Activated T-cell treated with anti-CD3 and anti-CD28 coated beads, Interleukin-2, amount 50 U/mL, for 24 hours (primary cell): ENCODE data around the gene ZNF534.

Source experiments
- DNase-seq: peaks from one replicate; pipeline ENCODE4 v3.0.0-alpha.2; 2020
- H3K27ac Mint-ChIP-seq: 2 replicates; pipeline ENCODE4 v1.8.0; 2020; ENCODE audit warnings: mild to moderate bottlenecking, mixed read lengths
- H3K27me3 Mint-ChIP-seq: 2 replicates; pipeline ENCODE4 v1.8.0; 2020; ENCODE audit warnings: mixed read lengths
- H3K36me3 Mint-ChIP-seq: 2 replicates; pipeline ENCODE4 v1.8.0; 2020; ENCODE audit warnings: low read depth, mixed read lengths
- H3K4me1 Mint-ChIP-seq: 2 replicates; pipeline ENCODE4 v1.8.0; 2020; ENCODE audit warnings: low read depth, mixed read lengths
- H3K4me3 Mint-ChIP-seq: 2 replicates; pipeline ENCODE4 v1.8.0; 2020; ENCODE audit warnings: mild to moderate bottlenecking, moderate library complexity, mixed read lengths
- H3K9me3 Mint-ChIP-seq: 2 replicates; pipeline ENCODE4 v1.8.0; 2020; ENCODE audit warnings: mixed read lengths

ZNF534 gene

GRCh38 chr19:52428937-52429336 is at the start of gene ZNF534:
Gene ZNF534 (plus strand): TSS chr19:52429148. CDS start chr19:52431475, 2,327 bp downstream.
- no peaks in the 10 kb centered on the region for H3K27me3 Mint-ChIP-seq
- no peaks in the 10 kb centered on the region for H3K4me1 Mint-ChIP-seq
- H3K36me3 Mint-ChIP-seq, result peaks cover 47% of the 10 kb centered on the region
- no peak for DNase-seq
- no peak within 1 kb of the TSS for H3K4me3 Mint-ChIP-seq
- peaks cover 36% of the 10 kb centered on the region for H3K9me3 Mint-ChIP-seq
- H3K27ac Mint-ChIP-seq, result no peak within 1 kb of the TSS

DNA sequence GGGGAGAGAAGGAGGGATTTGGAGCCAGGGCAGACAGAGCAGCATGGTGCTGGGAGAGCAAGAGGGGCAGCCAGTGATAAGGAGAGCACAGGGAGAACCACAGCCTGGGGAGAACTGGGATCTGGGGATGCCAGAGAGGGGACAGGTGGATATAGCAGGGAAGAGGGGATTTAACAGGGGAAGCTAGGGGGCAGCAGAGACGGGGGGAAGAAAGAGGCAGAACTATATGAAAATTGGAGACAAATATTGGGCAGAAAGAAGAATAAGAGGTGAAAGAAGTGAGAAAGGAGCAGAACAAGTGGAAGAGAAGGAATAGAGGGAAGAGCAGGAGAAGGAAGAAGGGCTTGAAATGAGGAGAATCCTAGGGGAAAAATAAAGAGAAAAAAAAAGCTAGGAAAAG is 37.8 kb upstream of the ZNF534 start:
- H3K27me3 Mint-ChIP-seq, result no peaks in the 10 kb centered on the region

GRCh38 chr19:52397310-52398080 is 31.5 kb upstream of the ZNF534 start, which contains the start of gene ZNF528:
Gene ZNF528 (plus strand): TSS chr19:52397849. CDS start chr19:52402014, 4,165 bp downstream.
- peak within 1 kb of the TSS; percentile 82 for H3K4me3 Mint-ChIP-seq
- peaks cover 88% of the 10 kb centered on the region for H3K36me3 Mint-ChIP-seq
- peak within 1 kb of the TSS; percentile 87 for H3K27ac Mint-ChIP-seq
- H3K9me3 Mint-ChIP-seq, result peaks cover 64% of the 10 kb centered on the region
- H3K4me1 Mint-ChIP-seq, result peaks cover 20% of the 10 kb centered on the region
- no peaks in the 10 kb centered on the region for H3K27me3 Mint-ChIP-seq
- DNase-seq, result peak; percentile 96

More for the DNA sequence above, 37.8 kb upstream of the ZNF534 start:
- no peak for DNase-seq
- Mint-ChIP-seq H3K4me3 (no peak overlapping the region), H3K9me3 (peaks cover 51% of the 10 kb centered on the region), H3K36me3 (peaks cover 70% of the 10 kb centered on the region), H3K27ac (no peak overlapping the region), H3K4me1 (no peaks in the 10 kb centered on the region)

GRCh38 chr19:52398081-52398441 is 30.9 kb upstream of the ZNF534 start:
- Mint-ChIP-seq H3K27me3 (no peaks in the 10 kb centered on the region), H3K4me3 (peak overlapping the region; percentile 82), H3K9me3 (peaks cover 64% of the 10 kb centered on the region), H3K4me1 (peaks cover 20% of the 10 kb centered on the region), H3K36me3 (peaks cover 88% of the 10 kb centered on the region), H3K27ac (peak overlapping the region; percentile 87)
- no peak for DNase-seq

DNA sequence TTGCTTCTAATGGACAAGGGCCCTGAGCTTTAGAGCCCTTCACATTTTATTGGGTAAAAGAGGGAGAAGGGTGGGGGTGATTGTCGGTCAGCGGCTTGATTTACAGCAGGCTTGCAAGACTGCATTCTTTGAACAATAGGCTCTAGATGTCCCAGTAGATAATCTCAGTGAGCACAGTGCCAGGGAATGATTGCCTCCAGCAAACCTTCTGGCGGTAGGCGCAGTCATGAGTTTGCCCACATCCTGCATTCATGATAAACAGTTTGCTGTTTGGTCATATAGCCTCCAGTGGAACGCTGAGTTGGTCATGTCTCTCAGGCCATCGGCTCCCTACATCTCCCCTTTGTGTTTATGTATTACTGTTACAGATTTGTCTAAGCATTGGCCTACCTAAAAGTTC is 18.7 kb upstream of the ZNF534 start:
- H3K4me3 Mint-ChIP-seq, result no peak overlapping the region
- H3K9me3 Mint-ChIP-seq, result peaks cover 73% of the 10 kb centered on the region
- no peak for DNase-seq
- H3K36me3 Mint-ChIP-seq, result peaks cover 99% of the 10 kb centered on the region
- no peaks in the 10 kb centered on the region for H3K4me1 Mint-ChIP-seq
- H3K27ac Mint-ChIP-seq, result no peak overlapping the region
- H3K27me3 Mint-ChIP-seq, result no peaks in the 10 kb centered on the region

DNA sequence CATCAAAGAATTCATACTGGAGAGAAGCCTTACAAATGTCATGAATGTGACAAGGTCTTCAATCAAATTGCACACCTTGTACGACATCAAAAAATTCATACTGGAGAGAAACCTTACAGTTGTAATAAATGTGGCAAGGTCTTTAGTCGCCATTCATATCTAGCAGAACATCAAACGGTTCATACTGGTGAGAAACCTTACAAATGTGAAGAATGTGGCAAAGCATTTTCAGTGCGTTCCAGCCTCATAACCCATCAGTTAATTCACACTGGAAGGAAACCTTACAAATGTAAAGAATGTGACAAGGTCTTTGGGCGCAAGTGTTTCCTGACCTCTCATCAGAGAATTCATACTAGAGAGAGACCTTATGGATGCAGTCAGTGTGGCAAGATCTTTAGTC is 13.2 kb upstream of the ZNF534 start:
- no peaks in the 10 kb centered on the region for H3K27me3 Mint-ChIP-seq
- no peaks in the 10 kb centered on the region for H3K4me1 Mint-ChIP-seq
- peaks cover 81% of the 10 kb centered on the region for H3K9me3 Mint-ChIP-seq
- H3K4me3 Mint-ChIP-seq, result no peak overlapping the region
- peaks cover 66% of the 10 kb centered on the region for H3K36me3 Mint-ChIP-seq
- no peak overlapping the region for H3K27ac Mint-ChIP-seq
- no peak for DNase-seq

GRCh38 chr19:52442179-52442578 is 13.2 kb downstream of the ZNF534 start:
- Mint-ChIP-seq H3K4me1 (no peaks in the 10 kb centered on the region), H3K4me3 (no peak overlapping the region), H3K27ac (no peak overlapping the region), H3K27me3 (no peaks in the 10 kb centered on the region), H3K36me3 (peaks cover 24% of the 10 kb centered on the region), H3K9me3 (peaks cover 62% of the 10 kb centered on the region)
- no peak for DNase-seq

DNA sequence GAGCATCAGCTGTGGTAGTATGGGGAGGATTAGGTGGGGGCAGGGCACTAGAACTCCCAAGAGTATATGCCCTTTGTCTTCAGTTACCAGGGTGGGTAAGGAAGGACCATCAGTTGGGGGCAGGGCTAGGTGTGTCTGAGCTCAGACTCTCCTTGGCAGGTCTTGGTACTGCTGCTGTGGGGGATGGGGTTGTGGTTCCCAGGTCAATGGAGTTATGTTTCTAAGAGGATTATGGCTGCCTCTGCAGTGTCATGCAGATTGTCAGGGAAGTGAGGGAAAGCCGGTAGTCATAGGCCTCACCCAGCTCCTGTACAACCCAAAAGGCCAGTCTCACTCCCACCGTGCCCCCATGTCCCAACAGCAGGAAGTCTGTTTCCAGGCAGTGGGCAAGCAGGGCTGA is 15.6 kb downstream of the ZNF534 start:
- Mint-ChIP-seq H3K4me1 (no peaks in the 10 kb centered on the region), H3K36me3 (peaks cover 24% of the 10 kb centered on the region), H3K9me3 (peaks cover 59% of the 10 kb centered on the region), H3K27ac (no peak overlapping the region), H3K27me3 (peaks cover 2% of the 10 kb centered on the region), H3K4me3 (no peak overlapping the region)
- DNase-seq, result no peak

GRCh38 chr19:52451241-52451640 is 22.3 kb downstream of the ZNF534 start:
- H3K4me1 Mint-ChIP-seq, result peaks cover 15% of the 10 kb centered on the region
- H3K36me3 Mint-ChIP-seq, result peaks cover 60% of the 10 kb centered on the region
- peaks cover 69% of the 10 kb centered on the region for H3K9me3 Mint-ChIP-seq
- H3K27me3 Mint-ChIP-seq, result peaks cover 10% of the 10 kb centered on the region
- no peak overlapping the region for H3K27ac Mint-ChIP-seq
- no peak overlapping the region for H3K4me3 Mint-ChIP-seq
- DNase-seq, result no peak

- peak within 1 kb of the TSS; percentile 79 for H3K4me3 Mint-ChIP-seq
- DNase-seq, result peak; percentile 76
- peaks cover 10% of the 10 kb centered on the region for H3K27me3 Mint-ChIP-seq
- peaks cover 77% of the 10 kb centered on the region for H3K36me3 Mint-ChIP-seq
- H3K27ac Mint-ChIP-seq, result peak within 1 kb of the TSS; percentile 73
- H3K9me3 Mint-ChIP-seq, result peaks cover 73% of the 10 kb centered on the region
- H3K4me1 Mint-ChIP-seq, result peaks cover 15% of the 10 kb centered on the region
Observed at GRCh38 chr19:52453324-52454094, 24.6 kb downstream of the ZNF534 start, which contains the start of gene ZNF578. Gene ZNF578 (plus strand): TSS chr19:52453553. CDS start chr19:52501846, 48,293 bp downstream.

DNA sequence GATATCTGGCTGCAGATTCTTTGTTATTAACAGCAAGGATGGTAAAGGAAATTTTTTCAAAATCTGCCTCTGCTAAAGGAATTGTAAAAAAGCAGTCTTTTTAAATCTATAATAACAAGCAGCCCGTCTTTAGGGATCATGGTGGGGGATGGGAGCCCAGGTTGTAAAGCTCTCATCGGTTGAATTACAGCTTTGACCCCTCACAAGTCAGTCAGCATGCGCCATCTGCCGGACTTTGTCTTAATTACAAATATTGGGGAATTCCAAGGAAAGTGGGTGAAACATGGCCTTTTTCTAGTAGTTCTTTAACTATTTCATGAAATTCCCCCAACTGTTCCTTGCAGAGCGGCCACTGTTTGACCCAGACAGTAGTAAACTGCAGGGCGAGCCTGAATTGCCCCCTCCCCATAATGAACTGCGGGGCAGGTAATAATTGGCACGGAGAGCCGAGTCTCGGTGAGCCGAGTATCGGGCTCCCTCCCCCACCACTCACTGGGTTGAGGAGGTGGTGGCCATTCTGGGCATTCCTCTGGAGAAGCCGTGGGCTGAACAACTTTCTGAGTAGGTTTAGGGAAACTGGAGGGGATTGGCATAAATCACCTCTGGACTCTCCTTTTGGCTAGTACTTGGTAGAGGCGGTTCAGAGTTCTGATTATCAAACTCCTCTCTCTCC is 36.0 kb downstream of the ZNF534 start:
- H3K4me3 Mint-ChIP-seq, result no peak overlapping the region
- H3K27ac Mint-ChIP-seq, result no peak overlapping the region
- H3K4me1 Mint-ChIP-seq, result no peaks in the 10 kb centered on the region
- no peaks in the 10 kb centered on the region for H3K27me3 Mint-ChIP-seq
- DNase-seq, result no peak
- H3K9me3 Mint-ChIP-seq, result peaks cover 72% of the 10 kb centered on the region
- H3K36me3 Mint-ChIP-seq, result peaks cover 80% of the 10 kb centered on the region

DNA sequence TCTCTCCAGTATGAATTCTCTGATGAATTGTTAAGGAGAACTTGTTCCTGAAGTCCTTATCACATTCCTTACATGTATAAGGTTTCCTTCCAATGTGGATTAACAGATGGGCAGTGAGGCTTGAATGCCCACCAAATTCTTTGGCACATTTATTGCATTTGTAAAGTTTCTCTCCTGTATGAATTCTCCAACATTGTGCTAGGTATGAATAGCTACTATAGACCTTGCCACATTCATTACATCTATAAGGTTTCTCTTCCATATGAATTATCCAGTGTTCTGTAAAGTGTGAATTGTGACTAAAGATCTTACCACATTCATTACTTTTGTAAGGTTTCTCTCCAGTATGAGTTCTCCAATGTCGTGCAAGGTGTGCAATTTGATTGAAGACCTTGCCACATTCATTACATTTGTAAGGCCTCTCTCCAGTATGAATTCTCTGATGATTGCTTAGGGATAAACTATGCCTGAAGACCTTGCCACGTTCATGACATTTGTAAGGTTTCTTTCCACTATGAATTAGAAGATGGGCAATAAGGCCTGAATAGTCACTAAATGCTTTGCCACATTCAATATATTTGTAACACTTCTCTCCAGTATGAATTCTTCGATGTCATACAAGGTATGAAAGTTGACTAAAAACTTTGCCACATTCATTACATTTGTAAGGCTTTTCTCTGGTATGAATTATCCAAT is 44.9 kb downstream of the ZNF534 start:
- H3K4me3 Mint-ChIP-seq, result no peak overlapping the region
- no peak for DNase-seq
- no peaks in the 10 kb centered on the region for H3K27me3 Mint-ChIP-seq
- peaks cover 79% of the 10 kb centered on the region for H3K9me3 Mint-ChIP-seq
- peaks cover 82% of the 10 kb centered on the region for H3K36me3 Mint-ChIP-seq
- no peak overlapping the region for H3K27ac Mint-ChIP-seq
- H3K4me1 Mint-ChIP-seq, result no peaks in the 10 kb centered on the region

- DNase-seq, result no peak
- Mint-ChIP-seq H3K27ac (no peak overlapping the region), H3K9me3 (peaks cover 75% of the 10 kb centered on the region), H3K27me3 (no peaks in the 10 kb centered on the region), H3K4me3 (no peak overlapping the region), H3K4me1 (no peaks in the 10 kb centered on the region), H3K36me3 (peaks cover 79% of the 10 kb centered on the region)
Observed at GRCh38 chr19:52474351-52475127, 45.6 kb downstream of the ZNF534 start.
